Measurements from ENCODE around the gene MRPL22. TPM values are rescaled to one million over a fixed set of nuclear protein-coding genes. Genes with fewer than 3 reads are reported as not detected.

The MRPL22 gene
- total RNA-seq, 1 experiment from 2014 or later, result 77.2 TPM

DNA sequence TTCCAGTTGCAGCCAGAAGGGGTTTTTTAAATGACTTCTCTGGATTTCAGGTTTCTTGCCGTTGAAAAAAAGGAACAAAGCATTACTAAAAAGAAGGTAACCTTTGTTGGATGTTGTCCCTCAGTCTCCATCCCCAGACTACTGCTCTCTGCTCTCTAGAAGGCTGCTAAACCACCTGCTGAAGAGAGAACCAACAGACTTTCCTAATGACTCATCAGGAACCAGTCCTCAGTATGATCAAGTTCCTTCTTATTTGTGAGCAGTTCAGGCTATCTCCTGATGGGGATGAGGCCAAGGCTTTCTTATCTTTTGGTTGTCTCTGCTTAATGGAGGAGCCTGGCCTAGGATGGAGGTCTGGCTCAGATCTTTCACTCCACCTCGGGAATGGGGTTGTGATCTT is 76.7 kb downstream of the MRPL22 start:
- no peak overlapping the region for H3K56ac ChIP-seq (ENCODE audit: insufficient read length, low read depth, low read length)
- H3K23me2 ChIP-seq (ENCODE audit: insufficient read length, low read depth, low read length, poor library complexity, severe bottlenecking), result no peaks in the 10 kb centered on the region
- no peak overlapping the region for H2BK5ac ChIP-seq (ENCODE audit: insufficient read length, low read length)
- Mint-ChIP-seq H3K27me3 (ENCODE audit: low read depth) (peaks cover 11% of the 10 kb centered on the region), H3K9me3 (peaks cover 11 to 18% of the 10 kb centered on the region in 2 experiments; a peak in 4 of 5 replicates), H3K4me1 (no peaks in the 10 kb centered on the region), H3K36me3 (ENCODE audit: insufficient read depth in 1 of 3, low read depth in 3 of 3) (peaks cover 0 to 15% (median 0%) of the 10 kb centered on the region in 3 experiments; a peak in 3 of 7 replicates), H3K4me3 (no peak overlapping the region), H3K27ac (no peak overlapping the region)
- H4K5ac ChIP-seq (ENCODE audit: insufficient read length, low read depth, low read length), result no peak overlapping the region
- H3K27ac ChIP-seq (ENCODE audit: insufficient read length, low read depth, low read length), result no peak overlapping the region
- no peak overlapping the region for H2BK15ac ChIP-seq (ENCODE audit: low read depth, low read length)
- no peaks in the 10 kb centered on the region for H3K27me3 ChIP-seq (ENCODE audit: insufficient read depth, low read length)
- no peak overlapping the region for H3K4ac ChIP-seq (ENCODE audit: low read depth, low read length)
- TF ChIP-seq, protein P1, sequence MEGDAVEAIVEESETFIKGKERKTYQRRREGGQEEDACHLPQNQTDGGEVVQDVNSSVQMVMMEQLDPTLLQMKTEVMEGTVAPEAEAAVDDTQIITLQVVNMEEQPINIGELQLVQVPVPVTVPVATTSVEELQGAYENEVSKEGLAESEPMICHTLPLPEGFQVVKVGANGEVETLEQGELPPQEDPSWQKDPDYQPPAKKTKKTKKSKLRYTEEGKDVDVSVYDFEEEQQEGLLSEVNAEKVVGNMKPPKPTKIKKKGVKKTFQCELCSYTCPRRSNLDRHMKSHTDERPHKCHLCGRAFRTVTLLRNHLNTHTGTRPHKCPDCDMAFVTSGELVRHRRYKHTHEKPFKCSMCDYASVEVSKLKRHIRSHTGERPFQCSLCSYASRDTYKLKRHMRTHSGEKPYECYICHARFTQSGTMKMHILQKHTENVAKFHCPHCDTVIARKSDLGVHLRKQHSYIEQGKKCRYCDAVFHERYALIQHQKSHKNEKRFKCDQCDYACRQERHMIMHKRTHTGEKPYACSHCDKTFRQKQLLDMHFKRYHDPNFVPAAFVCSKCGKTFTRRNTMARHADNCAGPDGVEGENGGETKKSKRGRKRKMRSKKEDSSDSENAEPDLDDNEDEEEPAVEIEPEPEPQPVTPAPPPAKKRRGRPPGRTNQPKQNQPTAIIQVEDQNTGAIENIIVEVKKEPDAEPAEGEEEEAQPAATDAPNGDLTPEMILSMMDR (conservative IDR thresholded peaks at IDR 0.05), result no peak
- H3K14ac ChIP-seq (ENCODE audit: insufficient read depth, low read length), result no peak overlapping the region
- H3K79me2 ChIP-seq (ENCODE audit: insufficient read depth, low read length), result no peaks in the 10 kb centered on the region
- H3K23ac ChIP-seq (ENCODE audit: insufficient read length, low read depth, low read length), result no peak overlapping the region
- no peak overlapping the region for H4K91ac ChIP-seq (ENCODE audit: insufficient read length, low read depth, low read length)
- H3K9me3 ChIP-seq (ENCODE audit: control insufficient read depth, low read depth, low read length), result no peaks in the 10 kb centered on the region
- DNase-seq, result no peak
- H2BK120ac ChIP-seq (ENCODE audit: low read depth, low read length, poor library complexity, severe bottlenecking), result no peak overlapping the region
- no peak overlapping the region for H2AFZ ChIP-seq (ENCODE audit: low read length)
- H4K8ac ChIP-seq (replicated peaks; ENCODE audit: insufficient read length, low read depth, low read length), result no peak overlapping the region
- no peaks in the 10 kb centered on the region for H3K4me1 ChIP-seq (ENCODE audit: insufficient read depth, low read length)
- H3K18ac ChIP-seq (ENCODE audit: insufficient read length, low read depth, low read length), result no peak overlapping the region
- no peak overlapping the region for H2AK5ac ChIP-seq (ENCODE audit: insufficient read length, low read length)
- no peak overlapping the region for H3T11ph ChIP-seq (ENCODE audit: low read length)
- no peak overlapping the region for H3K4me2 ChIP-seq (ENCODE audit: insufficient read depth, insufficient read length, low read length)
- no peaks in the 10 kb centered on the region for H4K20me1 ChIP-seq (ENCODE audit: control insufficient read depth, insufficient read depth, insufficient read length)
- H2BK12ac ChIP-seq (ENCODE audit: insufficient read length, low read depth, low read length), result no peak overlapping the region
- no peak overlapping the region for H3K9ac ChIP-seq (ENCODE audit: extremely low read depth, insufficient read length, low read length)
- H3K79me1 ChIP-seq (ENCODE audit: insufficient read depth, low read depth, low read length, poor library complexity, severe bottlenecking), result no peaks in the 10 kb centered on the region
- no CpG with 5 or more reads among the region's 2 CpGs for WGBS (ENCODE audit: extremely low coverage, insufficient read length, low lambda C conversion rate)
- H2BK20ac ChIP-seq (ENCODE audit: low read depth, low read length, poor library complexity, severe bottlenecking), result no peak overlapping the region

Other genes with a start within 250 kb of the MRPL22 start
- gene LARP1, start 185.7 kb upstream of the MRPL22 start, total RNA-seq (2021), result 370 and 405 TPM in 2 replicates
- gene FAXDC2, start 90.5 kb upstream of the MRPL22 start, total RNA-seq (2021), result 3.0 and 3.2 TPM in 2 replicates
- 44.3 and 45.6 TPM in 2 replicates for gene CNOT8, start 82.4 kb upstream of the MRPL22 start, total RNA-seq (2021)
- 34.2 and 35.8 TPM in 2 replicates for gene GEMIN5, start 2.9 kb upstream of the MRPL22 start, total RNA-seq (2021)
- 0.04 and 0.07 TPM in 2 replicates for gene KIF4B, start 72.7 kb downstream of the MRPL22 start, total RNA-seq (2021)